NCI-H1436 treated with DMSO at 0.1 percent for 48 hours (cell line): Measurements from ENCODE around the gene ALLC.
"Not testable (repeated sequence)": the region's sequence is repeated elsewhere in the genome, so short reads cannot be mapped to it uniquely, and the experiment has no call there.

Source experiments
- DNase-seq: peaks from one replicate; lab custom pipeline; 2025; lab: John Stamatoyannopoulos, UW

Gene ALLC

GRCh38 chr2:3626118-3626811 is 31.7 kb upstream of the ALLC start:
- peak; percentile 76 for DNase-seq

- DNase-seq, result no peak
These were observed 31.0 kb upstream of the ALLC start for GRCh38 chr2:3626812-3627499.

DNA sequence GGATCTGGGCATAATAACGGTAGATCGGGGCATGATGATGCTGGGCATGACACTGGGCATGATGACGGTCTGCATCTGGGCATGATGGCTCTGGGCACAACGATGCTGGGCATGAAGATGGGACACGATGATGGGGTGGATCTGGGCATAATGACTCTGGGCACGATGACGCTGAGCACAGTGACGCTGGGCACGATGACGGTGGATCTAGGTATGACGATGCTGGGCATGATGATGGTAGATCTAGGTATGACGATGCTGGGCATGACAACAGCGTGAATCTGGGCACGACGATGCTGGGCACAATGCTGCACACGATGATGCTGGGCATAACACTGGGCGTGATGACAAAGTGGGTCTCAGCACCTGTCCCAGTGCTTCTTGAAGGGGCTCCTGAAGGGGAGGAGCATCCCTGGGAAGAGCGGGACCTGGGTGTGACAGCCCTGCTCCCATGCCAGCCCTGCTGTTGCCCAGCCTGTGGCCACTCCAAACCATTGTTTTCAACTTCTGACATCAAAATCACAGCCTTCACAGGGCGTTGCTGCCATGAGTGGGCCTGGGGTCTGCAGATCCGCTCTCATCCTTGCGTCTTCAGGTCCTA is 30.4 kb upstream of the ALLC start:
- no peak for DNase-seq

DNA sequence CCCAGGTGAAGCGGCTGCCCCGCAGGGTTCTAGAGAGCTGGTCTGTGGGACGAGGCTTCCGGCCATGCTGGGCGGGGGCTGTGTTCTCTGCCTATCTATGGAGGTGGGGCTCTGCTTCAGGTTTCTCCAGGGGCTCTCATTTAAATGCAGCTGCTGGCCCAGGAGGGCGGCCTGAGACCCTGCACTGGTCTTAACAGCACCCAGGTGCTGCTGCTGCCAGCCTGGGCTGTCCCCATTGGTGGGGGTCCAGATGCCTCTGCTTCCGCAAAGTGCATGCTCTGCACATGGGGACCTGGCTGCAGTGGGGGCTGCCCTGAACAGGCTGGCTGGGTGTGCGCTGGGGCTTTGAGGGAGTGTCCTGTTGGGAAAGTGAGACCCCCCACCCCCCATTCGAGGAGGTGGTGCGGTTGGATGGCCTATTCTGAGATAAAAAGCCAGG is 29.7 kb upstream of the ALLC start:
- DNase-seq, result no peak

- peak; percentile 68 for DNase-seq
These were observed 29.2 kb upstream of the ALLC start for GRCh38 chr2:3628800-3629199.

DNA sequence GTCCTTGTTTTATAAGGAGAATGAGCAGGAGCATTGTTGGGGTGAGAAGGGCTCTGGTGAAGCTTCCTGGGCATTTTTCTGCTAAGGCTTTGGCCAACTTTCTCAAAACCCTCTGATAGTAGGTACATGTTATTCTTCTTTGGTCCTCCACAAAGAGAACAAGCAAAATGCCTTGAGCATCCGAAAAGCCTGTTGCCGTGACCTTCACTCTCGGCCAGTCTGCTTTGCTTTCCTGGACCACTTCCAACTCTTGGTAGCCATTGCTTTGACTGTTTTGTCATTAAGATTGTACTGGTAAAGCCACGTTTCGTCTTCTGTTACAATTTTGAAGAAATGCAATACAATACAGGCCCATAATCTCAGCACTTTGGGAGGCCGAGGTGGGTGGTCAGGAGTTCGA is 27.4 kb upstream of the ALLC start:
- DNase-seq, result no peak

DNA sequence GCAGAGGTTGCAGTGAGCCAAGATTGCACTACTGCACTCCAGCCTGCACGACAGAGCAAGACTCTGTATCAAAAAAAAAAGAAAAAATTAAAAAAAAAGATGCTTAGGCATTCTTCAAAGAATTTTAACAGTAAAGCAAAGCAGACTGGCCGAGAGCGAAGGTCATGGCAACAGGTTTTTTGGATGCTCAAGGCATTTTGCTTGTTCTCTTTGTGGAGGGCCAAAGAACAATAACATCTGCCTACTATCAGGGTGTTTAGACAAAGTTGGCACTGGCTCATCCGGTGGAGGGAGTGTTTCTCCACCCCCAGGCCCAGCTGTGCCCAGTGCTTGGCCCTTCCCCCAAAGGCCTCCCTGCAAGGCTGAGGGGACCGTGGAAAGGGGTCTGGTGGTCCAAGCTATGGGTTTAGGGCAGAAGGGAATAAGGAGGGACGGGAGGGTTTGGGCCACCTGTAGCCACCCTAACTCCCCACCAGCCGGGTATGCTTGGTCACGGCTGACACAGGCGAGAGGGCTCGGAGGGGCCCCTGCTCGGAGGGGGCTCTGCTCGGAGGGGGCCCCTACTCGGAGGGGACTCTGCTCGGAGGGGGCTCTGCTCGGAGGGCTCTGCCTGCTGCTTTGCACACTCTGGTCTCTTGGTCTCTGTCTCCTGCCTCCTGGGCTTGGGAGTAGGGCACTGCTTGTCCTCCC is 26.7 kb upstream of the ALLC start:
- DNase-seq, result no peak

- no peak for DNase-seq
These were observed 25.9 kb upstream of the ALLC start for GRCh38 chr2:3631851-3632659.

DNA sequence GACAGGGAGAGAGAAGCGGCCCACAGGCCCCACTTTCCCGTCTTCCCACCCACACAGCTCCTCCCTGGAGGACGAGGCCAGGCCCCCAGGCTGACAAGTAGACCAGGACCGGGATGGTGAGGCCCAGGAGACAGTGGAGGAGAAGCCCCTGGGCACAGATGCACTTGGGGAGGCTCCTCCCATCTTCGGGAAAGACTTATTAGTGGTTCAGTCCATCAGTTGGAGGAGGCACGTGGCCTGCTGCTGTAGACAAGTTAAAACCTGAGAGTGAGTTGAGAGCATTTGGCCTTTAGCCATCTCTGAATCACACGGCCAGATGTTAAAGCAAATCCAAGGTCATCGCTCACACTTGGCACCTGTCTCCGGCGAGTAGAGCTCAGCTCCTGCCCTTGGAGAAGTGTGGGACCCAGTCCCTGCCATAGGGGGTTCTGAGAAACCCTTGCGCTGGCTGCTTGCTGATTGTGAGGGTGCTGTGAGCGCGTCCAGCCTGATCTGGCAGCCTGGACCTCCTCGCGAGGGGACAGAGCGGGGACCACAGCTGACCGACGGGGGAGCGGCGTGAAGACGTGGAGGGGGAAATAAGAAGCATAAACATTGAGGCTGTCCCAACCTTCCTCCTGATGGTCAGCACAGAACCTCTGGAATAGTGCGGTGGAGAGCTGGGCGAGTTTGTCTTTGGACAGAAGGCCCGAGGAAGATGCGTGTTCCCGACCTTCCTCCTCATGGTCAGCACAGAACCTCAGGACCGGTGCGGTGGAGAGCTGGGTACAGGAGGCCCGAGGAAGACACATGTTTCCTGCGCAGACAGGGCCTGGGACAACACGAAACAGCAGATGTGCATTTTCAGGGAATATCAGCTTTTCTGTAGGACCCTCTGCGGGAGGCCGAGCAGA is 24.7 kb upstream of the ALLC start:
- DNase-seq, result peak; percentile 14

- no peak for DNase-seq
These were observed 23.9 kb upstream of the ALLC start for GRCh38 chr2:3633982-3634595.

DNA sequence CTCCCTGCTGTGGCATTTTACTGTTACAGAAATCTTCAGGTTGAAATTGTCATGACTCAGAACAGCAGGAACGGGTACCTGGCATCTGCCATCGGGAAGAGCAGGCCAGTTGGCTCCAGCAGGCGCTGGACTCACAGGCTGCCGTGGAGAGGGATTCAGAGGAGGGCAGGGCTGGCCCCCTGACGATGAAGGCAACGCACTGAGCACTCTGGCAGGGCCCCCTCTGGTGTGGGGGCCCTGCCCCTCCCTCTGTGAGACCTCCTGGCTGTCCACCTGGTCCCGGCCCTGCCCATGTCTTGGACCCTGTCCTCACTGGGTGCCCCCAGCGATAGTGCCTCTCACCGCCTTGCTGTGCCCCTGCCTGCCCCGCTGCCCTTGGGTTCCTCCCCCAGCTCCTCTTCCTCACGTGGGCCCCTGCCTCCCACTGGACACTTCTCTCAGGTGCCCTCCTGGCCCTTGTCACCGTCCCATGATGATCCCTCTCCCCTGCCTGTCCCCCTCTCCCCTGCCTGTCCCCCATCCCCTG is 23.3 kb upstream of the ALLC start:
- no peak for DNase-seq

GRCh38 chr2:3635171-3635974 is 22.6 kb upstream of the ALLC start:
- no peak for DNase-seq

DNA sequence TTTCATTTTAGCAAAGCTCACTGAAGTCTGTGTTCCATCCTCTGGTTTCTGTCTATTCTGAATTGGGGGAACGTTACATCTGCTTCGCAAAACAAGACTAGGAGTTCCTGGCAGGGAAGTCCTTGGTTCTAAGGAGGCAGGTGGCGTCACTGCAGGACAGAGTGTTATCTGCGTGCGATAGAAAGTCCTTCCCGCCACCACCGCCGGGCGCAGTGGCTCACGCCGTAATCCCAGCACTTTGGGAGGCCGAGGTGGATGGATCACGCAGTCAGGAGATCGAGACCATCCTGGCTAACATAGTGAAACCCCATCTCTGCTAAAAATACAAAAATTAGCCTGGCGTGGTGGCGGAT is 22.0 kb upstream of the ALLC start:
- DNase-seq, result not testable (repeated sequence)

- no peak for DNase-seq
These were observed 21.3 kb upstream of the ALLC start for GRCh38 chr2:3636586-3637310.

DNA sequence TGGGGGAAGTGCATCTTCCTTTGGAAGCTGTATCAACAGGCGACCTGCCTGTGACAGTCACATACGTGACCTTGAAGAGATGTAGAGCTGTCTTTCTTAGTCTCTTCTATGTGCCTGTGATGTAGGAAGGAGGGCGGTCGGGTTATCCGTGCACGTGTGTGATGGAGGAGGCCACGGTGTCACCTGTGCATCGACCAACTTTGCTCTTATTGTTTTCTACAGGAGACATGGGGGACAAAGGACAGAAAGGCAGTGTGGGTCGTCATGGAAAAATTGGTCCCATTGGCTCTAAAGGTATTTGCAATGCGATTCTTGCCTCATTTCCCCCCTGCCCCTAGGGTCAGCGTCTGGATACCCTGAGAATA is 20.7 kb upstream of the ALLC start:
- DNase-seq, result no peak

GRCh38 chr2:3637692-3638455 is 20.1 kb upstream of the ALLC start:
- no peak for DNase-seq

DNA sequence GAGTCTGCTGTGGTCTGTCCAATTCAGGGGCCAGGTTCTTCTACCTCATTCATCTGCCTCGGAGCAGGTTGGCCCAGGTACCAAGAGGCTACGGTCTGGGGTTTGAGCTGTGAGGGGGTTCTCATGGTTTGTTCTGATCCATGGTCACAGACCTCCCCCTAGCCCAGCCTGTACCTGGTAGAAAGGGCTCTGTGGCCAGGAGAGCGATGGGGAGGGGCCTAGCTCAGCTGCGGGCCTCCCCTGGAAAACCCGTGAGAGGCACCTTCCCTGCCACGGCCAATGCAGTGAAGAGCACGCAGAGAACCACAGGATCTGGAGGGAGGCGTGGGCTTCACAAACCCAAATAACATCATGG is 19.6 kb upstream of the ALLC start:
- DNase-seq, result no peak

DNA sequence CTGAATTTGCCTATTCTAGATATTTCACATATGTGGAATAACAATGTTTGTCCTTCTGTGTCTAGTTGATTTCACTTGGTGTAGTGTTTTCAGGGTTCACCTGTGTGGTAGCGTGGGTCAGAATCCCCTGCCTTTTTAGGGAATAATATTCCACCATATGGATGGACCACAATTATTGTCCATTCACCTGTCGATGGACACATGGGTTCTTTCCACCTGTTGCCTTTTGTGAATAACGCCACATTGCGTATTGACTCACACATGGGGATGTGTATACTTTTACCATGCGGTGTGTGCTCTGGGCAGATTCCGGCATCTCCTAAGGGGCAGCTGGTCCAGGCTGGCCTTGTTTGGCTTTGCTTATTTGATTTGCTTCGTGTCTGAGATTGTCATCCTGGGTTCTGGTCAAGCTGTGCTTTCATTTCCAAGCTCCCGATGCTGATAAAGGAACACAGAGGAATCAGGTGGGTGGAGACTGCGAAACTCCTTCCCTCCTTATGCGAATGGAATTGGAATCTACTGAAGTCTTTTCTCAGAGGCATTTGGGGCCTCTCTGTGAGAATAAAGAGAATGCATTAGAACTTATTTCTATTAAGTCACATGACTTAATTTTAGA is 18.9 kb upstream of the ALLC start:
- no peak for DNase-seq
